ENCODE results near the gene JARID2. TPM values are rescaled to one million over a fixed set of nuclear protein-coding genes. Genes with fewer than 3 reads are reported as not detected.

JARID2 gene
- total and polyA plus RNA-seq, 9 of the 15 experiments (the other 6 are each of a cell fraction or from before 2014, with no cell fraction given) = 5.0 to 29.0 (median 15.6) TPM

GRCh38 chr6:15551798-15552197 lies 305.9 kb downstream of the JARID2 start (continued):
- no peak for TF ChIP-seq ZNF318 (IDR thresholded peaks at IDR 0.05; ENCODE audit: borderline replicate concordance in 1 of 2, low read depth in 1 of 2)
- no peak for TF ChIP-seq SRSF3 (IDR thresholded peaks at IDR 0.05; ENCODE audit: insufficient read depth, low read length)
- no peak for TF ChIP-seq RBM14 (IDR thresholded peaks at IDR 0.05; ENCODE audit: borderline replicate concordance, insufficient read depth, low read depth, low read length)
- no peak for TF ChIP-seq HES1 (IDR thresholded peaks at IDR 0.05; ENCODE audit: low read depth)
- no peak for TF ChIP-seq GTF2A2 (tag; IDR thresholded peaks at IDR 0.05)
- no peak for TF ChIP-seq DNMT1 (IDR thresholded peaks at IDR 0.05)
- TF ChIP-seq HNRNPUL1 (IDR thresholded peaks at IDR 0.05; ENCODE audit: low read length) = no peak
- no peak for TF ChIP-seq ARID1B (IDR thresholded peaks at IDR 0.05)
- TF ChIP-seq SOX6 (IDR thresholded peaks at IDR 0.05) = no peak
- no peak for TF ChIP-seq TBP (optimal IDR thresholded peaks at IDR 0.05; ENCODE audit: low read depth, low read length)
- no peak for TF ChIP-seq CBX2 (IDR thresholded peaks at IDR 0.05; ENCODE audit: insufficient read depth, low read length, poor library complexity, severe bottlenecking)
- no peak for TF ChIP-seq BRD4 (IDR thresholded peaks at IDR 0.05)
- TF ChIP-seq CBFA2T2 (conservative IDR thresholded peaks at IDR 0.05) = no peak
- TF ChIP-seq HDAC3 (IDR thresholded peaks at IDR 0.05; ENCODE audit: borderline replicate concordance, partially characterized antibody) = no peak
- 0 out of 2 replicates have a peak, but pooled peaks have one; percentile 47 for TF ChIP-seq ZNF324 (CRISPR knock-in tag; IDR thresholded peaks at IDR 0.05)
- no peak for TF ChIP-seq GABPB1 (CRISPR knock-in tag; IDR thresholded peaks at IDR 0.05)
- TF ChIP-seq MTA3 (IDR thresholded peaks at IDR 0.05; ENCODE audit: borderline replicate concordance) = no peak
- TF ChIP-seq, protein P1, sequence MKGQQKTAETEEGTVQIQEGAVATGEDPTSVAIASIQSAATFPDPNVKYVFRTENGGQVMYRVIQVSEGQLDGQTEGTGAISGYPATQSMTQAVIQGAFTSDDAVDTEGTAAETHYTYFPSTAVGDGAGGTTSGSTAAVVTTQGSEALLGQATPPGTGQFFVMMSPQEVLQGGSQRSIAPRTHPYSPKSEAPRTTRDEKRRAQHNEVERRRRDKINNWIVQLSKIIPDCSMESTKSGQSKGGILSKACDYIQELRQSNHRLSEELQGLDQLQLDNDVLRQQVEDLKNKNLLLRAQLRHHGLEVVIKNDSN (CRISPR knock-in tag; IDR thresholded peaks at IDR 0.05) = no peak
- no peak for TF ChIP-seq CHCHD3 (CRISPR knock-in tag; IDR thresholded peaks at IDR 0.05)
- no peak for TF ChIP-seq EGR1 (conservative IDR thresholded peaks at IDR 0.05)
- no peak for TF ChIP-seq HIVEP1 (CRISPR knock-in tag; IDR thresholded peaks at IDR 0.05)

Measured in K562 (cell line).